Activated CD4-positive, alpha-beta T cell treated with anti-CD3 and anti-CD28 coated beads for 36 hours (primary cell): ENCODE data around the gene TAC4. TPM values are rescaled to one million over a fixed set of nuclear protein-coding genes. Genes with fewer than 3 reads are reported as not detected.

Experiments
- ATAC-seq: fragments of 200-7000 bp; cut with Tn5 transposase; one replicate; pipeline ENCODE4 v1.10.0; 2021; ENCODE audit warnings: mild to moderate bottlenecking, moderate library complexity
- CTCF ChIA-PET: fragments of 350-600 bp; sonication (Branson Sonifier 250); formaldehyde crosslinking; loops from one replicate; lab custom pipeline; 2021; ENCODE audit warnings: antibody characterized with exemption; lab: Charles Lee
- POLR2A ChIA-PET: fragments of 350-600 bp; sonication (Branson Sonifier 250); formaldehyde crosslinking; loops from one replicate; lab custom pipeline; 2021; ENCODE audit warnings: antibody characterized with exemption, inconsistent platforms; lab: Charles Lee
- DNase-seq: peaks from one replicate; pipeline ENCODE4 v3.0.0-alpha.2; 2020
- H3K27ac Mint-ChIP-seq: one replicate; pipeline ENCODE4 v1.8.0; 2021; ENCODE audit warnings: mixed read lengths
- H3K27me3 Mint-ChIP-seq: one replicate; pipeline ENCODE4 v1.8.0; 2021; ENCODE audit warnings: mixed read lengths
- H3K36me3 Mint-ChIP-seq: one replicate; pipeline ENCODE4 v1.8.0; 2021; ENCODE audit warnings: low read depth, mixed read lengths
- H3K4me1 Mint-ChIP-seq: one replicate; pipeline ENCODE4 v1.8.0; 2021; ENCODE audit warnings: mixed read lengths
- H3K4me3 Mint-ChIP-seq: one replicate; pipeline ENCODE4 v1.8.0; 2021; ENCODE audit warnings: mild to moderate bottlenecking, moderate library complexity, mixed read lengths
- H3K9me3 Mint-ChIP-seq: one replicate; pipeline ENCODE4 v1.8.0; 2021; ENCODE audit warnings: low read depth, mixed read lengths
- intact Hi-C, 2 experiments: fragments of 100-400 bp; cut with DNase I in 1 of 2; cut with micrococcal nuclease in 1 of 2; formaldehyde crosslinking; loops; one replicate each; pipeline versions ENCODE4 v1.14.2 to v1.15.1; 2022 to 2024; cut with DNase I, micrococcal nuclease
- total RNA-seq, 2 experiments: library from RNA; stranded (reverse); gene quantifications; one replicate each; pipeline ENCODE4 v1.2.3, GENCODE V29; 2021

Gene TAC4
- total RNA-seq, 2 experiments from 2014 or later, result not detected

GRCh38 chr17:49872754-49873377, 25.0 kb upstream of the TAC4 start:
- intact Hi-C loops, result no loop called here
- Mint-ChIP-seq H3K36me3 (no peaks in the 10 kb centered on the region), H3K4me1 (peaks cover 17% of the 10 kb centered on the region), H3K27ac (peak overlapping the region; percentile 56), H3K4me3 (no peak overlapping the region), H3K9me3 (no peaks in the 10 kb centered on the region), H3K27me3 (no peaks in the 10 kb centered on the region)
- ChIA-PET CTCF (interaction anchor here (0.9 to 9.3 kb wide), 6 partner anchors 8 to 124 kb away, joined by 3 to 79 read pairs (median 4); partner anchors contain the start of gene DLX3), POLR2A (no interaction called here)
- DNase-seq (peak; percentile 35), ATAC-seq (peak; percentile 69)

GRCh38 chr17:49871211-49871610, 23.3 kb upstream of the TAC4 start:
- H3K36me3 Mint-ChIP-seq, result no peaks in the 10 kb centered on the region
- CTCF ChIA-PET, result interaction anchor here (9.3 kb wide), 1 partner anchor 126 kb away, joined by 79 read pairs; the partner anchor contains the start of gene DLX3
- intact Hi-C loops, result no loop called here
- no peak for DNase-seq
- POLR2A ChIA-PET, result no interaction called here
- ATAC-seq, result no peak
- H3K27me3 Mint-ChIP-seq, result no peaks in the 10 kb centered on the region
- H3K9me3 Mint-ChIP-seq, result no peaks in the 10 kb centered on the region
- no peak overlapping the region for H3K4me3 Mint-ChIP-seq
- peaks cover 17% of the 10 kb centered on the region for H3K4me1 Mint-ChIP-seq
- H3K27ac Mint-ChIP-seq, result no peak overlapping the region

GRCh38 chr17:49870298-49870697, 22.4 kb upstream of the TAC4 start:
- no peaks in the 10 kb centered on the region for H3K9me3 Mint-ChIP-seq
- H3K27me3 Mint-ChIP-seq, result no peaks in the 10 kb centered on the region
- intact Hi-C loops, result no loop called here
- H3K4me3 Mint-ChIP-seq, result no peak overlapping the region
- H3K36me3 Mint-ChIP-seq, result no peaks in the 10 kb centered on the region
- ATAC-seq, result no peak
- H3K4me1 Mint-ChIP-seq, result peaks cover 17% of the 10 kb centered on the region
- DNase-seq, result no peak
- no peak overlapping the region for H3K27ac Mint-ChIP-seq
- CTCF ChIA-PET, result interaction anchor here (0.6 to 9.3 kb wide), 2 partner anchors 12 to 127 kb away, joined by 3 to 79 read pairs; partner anchors contain the start of gene DLX3
- POLR2A ChIA-PET, result no interaction called here

- Mint-ChIP-seq H3K27me3 (no peaks in the 10 kb centered on the region), H3K36me3 (no peaks in the 10 kb centered on the region), H3K27ac (no peak overlapping the region), H3K4me1 (peaks cover 17% of the 10 kb centered on the region), H3K4me3 (no peak overlapping the region), H3K9me3 (no peaks in the 10 kb centered on the region)
- POLR2A ChIA-PET, result no interaction called here
- CTCF ChIA-PET, result no interaction called here
- no peak for ATAC-seq
- no peak for DNase-seq
- intact Hi-C loops, result no loop called here
These were observed 21.1 kb upstream of the TAC4 start for GRCh38 chr17:49869038-49869374.

- ATAC-seq, result no peak
- intact Hi-C loops, result no loop called here
- CTCF ChIA-PET, result interaction anchor here (2.0 kb wide), 1 partner anchor 131 kb away, joined by 9 read pairs; no protein-coding TSS in a partner anchor
- Mint-ChIP-seq H3K4me3 (no peak overlapping the region), H3K27me3 (peaks cover 3% of the 10 kb centered on the region), H3K9me3 (no peaks in the 10 kb centered on the region), H3K4me1 (peaks cover 1% of the 10 kb centered on the region), H3K27ac (no peak overlapping the region), H3K36me3 (no peaks in the 10 kb centered on the region)
- no peak for DNase-seq
- POLR2A ChIA-PET, result no interaction called here
These were observed 19.1 kb upstream of the TAC4 start for GRCh38 chr17:49866882-49867413.

- no peak for DNase-seq
- no peaks in the 10 kb centered on the region for H3K9me3 Mint-ChIP-seq
- no peak for ATAC-seq
- intact Hi-C loops, result no loop called here
- peaks cover 6% of the 10 kb centered on the region for H3K27me3 Mint-ChIP-seq
- ChIA-PET CTCF (interaction anchor here (2.0 kb wide), 1 partner anchor 132 kb away, joined by 9 read pairs; no protein-coding TSS in a partner anchor), POLR2A (no interaction called here)
- H3K36me3 Mint-ChIP-seq, result no peaks in the 10 kb centered on the region
- H3K27ac Mint-ChIP-seq, result no peak overlapping the region
- no peak overlapping the region for H3K4me3 Mint-ChIP-seq
- H3K4me1 Mint-ChIP-seq, result peaks cover 3% of the 10 kb centered on the region
These were observed 18.1 kb upstream of the TAC4 start for GRCh38 chr17:49866019-49866380.

- H3K36me3 Mint-ChIP-seq, result no peaks in the 10 kb centered on the region
- H3K4me1 Mint-ChIP-seq, result peaks cover 4% of the 10 kb centered on the region
- intact Hi-C loops, result loop anchor here in 1 of 2 experiments (5.0 kb wide), 1 partner anchor 89 kb away; no protein-coding TSS in a partner anchor
- POLR2A ChIA-PET, result no interaction called here
- no peaks in the 10 kb centered on the region for H3K9me3 Mint-ChIP-seq
- H3K4me3 Mint-ChIP-seq, result no peak overlapping the region
- no peak for DNase-seq
- H3K27me3 Mint-ChIP-seq, result peaks cover 7% of the 10 kb centered on the region
- CTCF ChIA-PET, result interaction anchor here (0.7 to 9.5 kb wide), 4 partner anchors 14 to 235 kb away, joined by 4 to 138 read pairs (median 8); partner anchors contain the start of gene DLX3
- H3K27ac Mint-ChIP-seq, result no peak overlapping the region
- ATAC-seq, result no peak
These were observed 15.0 kb upstream of the TAC4 start for GRCh38 chr17:49862781-49863331.

GRCh38 chr17:49861150-49861884, 13.4 kb upstream of the TAC4 start:
- ChIA-PET CTCF (interaction anchor here (0.7 to 9.5 kb wide), 11 partner anchors 11 to 296 kb away, joined by 3 to 138 read pairs (median 4); partner anchors contain the start of genes DLX3 and SLC35B1), POLR2A (no interaction called here)
- intact Hi-C loops, result loop anchor here (1.0 to 5.0 kb wide), 3 partner anchors 91 to 226 kb away; no protein-coding TSS in a partner anchor
- no peaks in the 10 kb centered on the region for H3K36me3 Mint-ChIP-seq
- no peaks in the 10 kb centered on the region for H3K9me3 Mint-ChIP-seq
- peaks cover 4% of the 10 kb centered on the region for H3K4me1 Mint-ChIP-seq
- no peak overlapping the region for H3K27ac Mint-ChIP-seq
- DNase-seq (peak; percentile 73), ATAC-seq (peak; percentile 70)
- no peak overlapping the region for H3K4me3 Mint-ChIP-seq
- peaks cover 7% of the 10 kb centered on the region for H3K27me3 Mint-ChIP-seq

- no peak for DNase-seq
- no peak for ATAC-seq
- Mint-ChIP-seq H3K27ac (no peak overlapping the region), H3K27me3 (peaks cover 7% of the 10 kb centered on the region), H3K4me1 (peaks cover 4% of the 10 kb centered on the region), H3K36me3 (no peaks in the 10 kb centered on the region), H3K4me3 (no peak overlapping the region), H3K9me3 (no peaks in the 10 kb centered on the region)
- CTCF ChIA-PET, result interaction anchor here (0.6 to 9.5 kb wide), 6 partner anchors 20 to 1106 kb away, joined by 3 to 138 read pairs (median 4); partner anchors contain the start of gene DLX3
- intact Hi-C loops, result loop anchor here in 1 of 2 experiments (5.0 kb wide), 1 partner anchor 92 kb away; no protein-coding TSS in a partner anchor
- POLR2A ChIA-PET, result no interaction called here
These were observed 12.4 kb upstream of the TAC4 start for GRCh38 chr17:49859991-49860953.

GRCh38 chr17:49858796-49859195, 10.9 kb upstream of the TAC4 start:
- CTCF ChIA-PET, result interaction anchor here (0.7 to 9.5 kb wide), 3 partner anchors 9 to 138 kb away, joined by 3 to 138 read pairs (median 3); partner anchors contain the start of gene DLX3
- Mint-ChIP-seq H3K27ac (no peak overlapping the region), H3K4me3 (no peak overlapping the region), H3K27me3 (peaks cover 7% of the 10 kb centered on the region), H3K36me3 (no peaks in the 10 kb centered on the region), H3K4me1 (peaks cover 4% of the 10 kb centered on the region), H3K9me3 (no peaks in the 10 kb centered on the region)
- no peak for DNase-seq
- ATAC-seq, result no peak
- POLR2A ChIA-PET, result no interaction called here
- intact Hi-C loops, result no loop called here
